ENCODE data around the gene ADH7.

The ADH7 gene

GRCh38 chr4:99395595-99396364 lies 39.4 kb downstream of the ADH7 start:
- TF ChIP-seq CTCF (IDR thresholded peaks at IDR 0.05; ENCODE audit: poor library complexity, severe bottlenecking) = no peak
- Histone ChIP-seq H3K9me3 (ENCODE audit: severe bottlenecking) (peaks cover 4% of the 10 kb centered on the region), H3K4me3 (ENCODE audit: severe bottlenecking) (no peak overlapping the region), H3K27me3 (ENCODE audit: insufficient read depth, poor library complexity, severe bottlenecking) (no peaks in the 10 kb centered on the region), H3K36me3 (ENCODE audit: low read depth) (no peaks in the 10 kb centered on the region), H3K4me1 (ENCODE audit: insufficient read depth, poor library complexity, severe bottlenecking) (no peaks in the 10 kb centered on the region), H3K27ac (ENCODE audit: poor library complexity, severe bottlenecking) (no peak overlapping the region)
- ATAC-seq (ENCODE audit: low read depth) (no peak), DNase-seq (ENCODE audit: low spot score) (no peak)

- no peak overlapping the region for H3K27ac ChIP-seq (ENCODE audit: poor library complexity, severe bottlenecking)
Observed at GRCh38 chr4:99394896-99395295, 40.2 kb downstream of the ADH7 start.

GRCh38 chr4:99390055-99390454 lies 45.1 kb downstream of the ADH7 start:
- Histone ChIP-seq H3K4me1 (ENCODE audit: insufficient read depth, poor library complexity, severe bottlenecking) (no peaks in the 10 kb centered on the region), H3K9me3 (ENCODE audit: severe bottlenecking) (peaks cover 4% of the 10 kb centered on the region), H3K4me3 (ENCODE audit: severe bottlenecking) (no peak overlapping the region), H3K36me3 (ENCODE audit: low read depth) (no peaks in the 10 kb centered on the region), H3K27ac (ENCODE audit: poor library complexity, severe bottlenecking) (no peak overlapping the region), H3K27me3 (ENCODE audit: insufficient read depth, poor library complexity, severe bottlenecking) (no peaks in the 10 kb centered on the region)
- no peak for DNase-seq (ENCODE audit: low spot score)
- no peak for ATAC-seq (ENCODE audit: low read depth)
- TF ChIP-seq CTCF (IDR thresholded peaks at IDR 0.05; ENCODE audit: poor library complexity, severe bottlenecking) = no peak

More at GRCh38 chr4:99394896-99395295, 40.2 kb downstream of the ADH7 start:
- Histone ChIP-seq H3K4me1 (ENCODE audit: insufficient read depth, poor library complexity, severe bottlenecking) (no peaks in the 10 kb centered on the region), H3K4me3 (ENCODE audit: severe bottlenecking) (no peak overlapping the region), H3K27me3 (ENCODE audit: insufficient read depth, poor library complexity, severe bottlenecking) (no peaks in the 10 kb centered on the region), H3K9me3 (ENCODE audit: severe bottlenecking) (peaks cover 4% of the 10 kb centered on the region), H3K36me3 (ENCODE audit: low read depth) (no peaks in the 10 kb centered on the region)
- no peak for TF ChIP-seq CTCF (IDR thresholded peaks at IDR 0.05; ENCODE audit: poor library complexity, severe bottlenecking)
- ATAC-seq (ENCODE audit: low read depth) (no peak), DNase-seq (ENCODE audit: low spot score) (no peak)

GRCh38 chr4:99389606-99390005 lies 45.5 kb downstream of the ADH7 start:
- H3K27ac ChIP-seq (ENCODE audit: poor library complexity, severe bottlenecking) = no peak overlapping the region
- no peak for TF ChIP-seq CTCF (IDR thresholded peaks at IDR 0.05; ENCODE audit: poor library complexity, severe bottlenecking)
- no peaks in the 10 kb centered on the region for H3K27me3 ChIP-seq (ENCODE audit: insufficient read depth, poor library complexity, severe bottlenecking)
- no peak overlapping the region for H3K4me3 ChIP-seq (ENCODE audit: severe bottlenecking)
- no peak for DNase-seq (ENCODE audit: low spot score)
- H3K4me1 ChIP-seq (ENCODE audit: insufficient read depth, poor library complexity, severe bottlenecking) = no peaks in the 10 kb centered on the region
- peaks cover 4% of the 10 kb centered on the region for H3K9me3 ChIP-seq (ENCODE audit: severe bottlenecking)
- ATAC-seq (ENCODE audit: low read depth) = no peak
- no peaks in the 10 kb centered on the region for H3K36me3 ChIP-seq (ENCODE audit: low read depth)

- Histone ChIP-seq H3K9me3 (ENCODE audit: severe bottlenecking) (peaks cover 4% of the 10 kb centered on the region), H3K4me1 (ENCODE audit: insufficient read depth, poor library complexity, severe bottlenecking) (no peaks in the 10 kb centered on the region), H3K36me3 (ENCODE audit: low read depth) (no peaks in the 10 kb centered on the region), H3K27me3 (ENCODE audit: insufficient read depth, poor library complexity, severe bottlenecking) (no peaks in the 10 kb centered on the region), H3K27ac (ENCODE audit: poor library complexity, severe bottlenecking) (no peak overlapping the region), H3K4me3 (ENCODE audit: severe bottlenecking) (no peak overlapping the region)
- DNase-seq (ENCODE audit: low spot score) = no peak
- ATAC-seq (ENCODE audit: low read depth) = no peak
- TF ChIP-seq CTCF (IDR thresholded peaks at IDR 0.05; ENCODE audit: poor library complexity, severe bottlenecking) = no peak
Observed at GRCh38 chr4:99383833-99384392, 51.2 kb downstream of the ADH7 start.

All from RWPE2 (cell line).